Activated CD8-positive, alpha-beta memory T cell treated with anti-CD3 and anti-CD28 coated beads for 4 hours (primary cell): Measurements from ENCODE around the gene CACNA1D.

Experiments
- DNase-seq, 2 donors: peaks; one replicate each; pipeline ENCODE4 v3.0.0-alpha.2; 2020; ENCODE audit warnings: low read depth in 2 of 2

The CACNA1D gene

GRCh38 chr3:53806182-53807116 is 312.0 kb downstream of the CACNA1D start:
- no peak for DNase-seq

- DNase-seq: no peak
These were observed 312.9 kb downstream of the CACNA1D start for GRCh38 chr3:53807117-53807810.

GRCh38 chr3:53808496-53808895 is 314.1 kb downstream of the CACNA1D start:
- DNase-seq: no peak

DNA sequence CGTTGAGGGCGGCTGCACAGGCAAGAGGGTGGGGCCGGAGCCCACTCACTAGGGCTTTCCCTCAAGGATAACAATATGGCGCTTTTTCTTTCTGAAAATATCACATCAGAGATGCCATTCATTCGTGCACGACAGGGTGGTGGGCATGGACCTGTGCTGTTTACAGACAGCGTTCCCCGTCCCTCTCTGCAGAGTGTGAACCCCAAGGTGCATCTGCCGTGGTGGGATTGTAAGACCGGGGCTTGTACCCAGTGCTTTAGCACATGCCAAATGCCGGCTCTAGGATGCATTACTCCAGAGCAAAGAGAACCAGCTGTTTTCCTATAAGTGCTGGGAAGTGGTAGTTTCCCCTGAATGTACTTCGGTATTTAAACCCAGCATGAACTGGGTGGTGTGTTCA is 314.9 kb downstream of the CACNA1D start:
- no peak for DNase-seq

DNA sequence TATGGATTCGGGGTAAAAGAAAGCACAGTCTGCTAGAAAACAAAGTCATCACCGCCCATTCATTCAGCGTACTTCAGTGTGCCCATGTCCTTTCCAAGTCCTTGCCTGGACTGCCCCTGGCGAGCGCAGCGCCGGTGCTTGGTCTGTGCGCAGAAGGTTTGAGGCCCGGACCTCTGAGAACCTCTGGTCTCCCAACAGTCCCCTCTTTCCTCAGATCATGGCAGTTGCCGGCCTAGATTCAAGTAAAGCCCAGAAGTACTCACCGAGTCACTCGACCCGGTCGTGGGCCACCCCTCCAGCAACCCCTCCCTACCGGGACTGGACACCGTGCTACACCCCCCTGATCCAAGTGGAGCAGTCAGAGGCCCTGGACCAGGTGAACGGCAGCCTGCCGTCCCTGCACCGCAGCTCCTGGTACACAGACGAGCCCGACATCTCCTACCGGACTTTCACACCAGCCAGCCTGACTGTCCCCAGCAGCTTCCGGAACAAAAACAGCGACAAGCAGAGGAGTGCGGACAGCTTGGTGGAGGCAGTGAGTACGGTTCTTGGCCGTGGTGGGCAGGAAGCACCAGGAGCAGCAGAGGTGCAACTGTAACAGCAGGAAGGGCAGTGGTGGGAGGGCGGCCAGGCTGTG is 315.5 kb downstream of the CACNA1D start:
- no peak for DNase-seq

- no peak for DNase-seq
These were observed 316.9 kb downstream of the CACNA1D start for GRCh38 chr3:53811143-53811927.

DNA sequence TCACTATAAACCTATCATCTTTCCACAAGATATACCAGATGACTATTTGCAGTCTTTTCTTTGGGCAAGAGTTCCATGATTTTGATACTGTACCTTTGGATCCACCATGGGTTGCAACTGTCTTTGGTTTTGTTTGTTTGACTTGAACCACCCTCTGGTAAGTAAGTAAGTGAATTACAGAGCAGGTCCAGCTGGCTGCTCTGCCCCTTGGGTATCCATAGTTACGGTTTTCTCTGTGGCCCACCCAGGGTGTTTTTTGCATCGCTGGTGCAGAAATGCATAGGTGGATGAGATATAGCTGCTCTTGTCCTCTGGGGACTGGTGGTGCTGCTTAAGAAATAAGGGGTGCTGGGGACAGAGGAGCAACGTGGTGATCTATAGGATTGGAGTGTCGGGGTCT is 318.0 kb downstream of the CACNA1D start:
- no peak for DNase-seq

- DNase-seq: no peak
These were observed 318.8 kb downstream of the CACNA1D start for GRCh38 chr3:53813229-53813628.

- DNase-seq: no peak
These were observed 319.5 kb downstream of the CACNA1D start for GRCh38 chr3:53813876-53814275.

DNA sequence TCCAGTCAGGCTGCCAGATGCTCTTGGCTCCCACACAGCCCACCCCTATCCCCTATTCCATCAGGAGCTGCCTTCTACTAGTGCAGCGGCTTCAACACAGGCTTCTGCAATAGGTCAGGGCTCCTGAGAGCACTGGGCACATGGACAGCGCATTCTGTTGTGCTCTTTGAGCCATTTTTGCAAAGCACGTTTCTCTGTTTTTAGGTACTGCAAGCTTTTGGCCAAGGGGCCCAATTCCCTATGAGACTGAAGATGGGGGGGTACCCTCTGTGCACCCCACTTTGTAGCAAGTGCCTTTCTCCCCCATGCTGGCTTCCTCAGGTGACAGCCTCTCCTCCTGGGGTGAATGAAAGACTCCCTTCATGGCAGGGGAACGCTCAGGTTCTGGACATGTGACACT is 320.7 kb downstream of the CACNA1D start:
- no peak for DNase-seq

DNA sequence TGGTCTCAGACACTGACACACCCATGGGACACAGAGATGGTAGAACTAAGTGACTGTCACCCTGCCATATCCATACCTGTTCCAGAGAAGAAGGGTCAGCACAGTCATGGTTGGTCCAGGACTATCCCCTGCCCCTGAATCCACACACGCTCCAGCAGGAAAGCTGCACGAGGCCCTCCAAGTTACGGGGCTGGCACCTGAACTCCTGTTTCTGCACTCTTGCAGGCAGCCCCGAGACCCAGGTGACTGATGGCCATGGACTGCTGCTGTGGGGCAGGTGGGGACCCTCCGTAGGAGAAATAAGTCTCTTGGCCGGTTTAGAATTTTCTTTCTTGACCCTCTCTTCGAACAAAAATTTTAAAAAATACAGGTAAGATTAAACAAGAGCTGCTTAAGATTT is 321.2 kb downstream of the CACNA1D start:
- DNase-seq: no peak

DNA sequence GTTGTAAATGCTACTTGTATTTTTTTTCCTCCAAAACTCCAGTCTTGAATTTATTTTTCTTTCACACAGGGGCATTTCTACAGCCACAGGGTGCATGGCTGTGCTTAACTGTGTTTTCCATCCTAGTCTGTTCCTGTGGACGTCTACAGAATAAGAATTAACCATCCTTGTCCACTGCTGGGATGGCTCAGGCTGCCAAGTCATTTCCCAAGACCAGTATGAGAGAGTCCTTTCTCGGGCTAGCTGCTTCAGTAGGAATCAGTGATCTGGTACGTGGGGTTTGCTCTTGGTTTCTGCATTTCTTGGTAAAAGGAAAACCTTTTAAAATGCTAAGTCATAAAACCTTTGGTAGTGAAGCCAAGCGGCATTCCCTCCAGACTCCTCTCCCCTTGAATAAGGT is 322.0 kb downstream of the CACNA1D start:
- no peak for DNase-seq

GRCh38 chr3:53817211-53817610 is 322.8 kb downstream of the CACNA1D start:
- no peak for DNase-seq

GRCh38 chr3:53817809-53818208 is 323.4 kb downstream of the CACNA1D start:
- DNase-seq: no peak

DNA sequence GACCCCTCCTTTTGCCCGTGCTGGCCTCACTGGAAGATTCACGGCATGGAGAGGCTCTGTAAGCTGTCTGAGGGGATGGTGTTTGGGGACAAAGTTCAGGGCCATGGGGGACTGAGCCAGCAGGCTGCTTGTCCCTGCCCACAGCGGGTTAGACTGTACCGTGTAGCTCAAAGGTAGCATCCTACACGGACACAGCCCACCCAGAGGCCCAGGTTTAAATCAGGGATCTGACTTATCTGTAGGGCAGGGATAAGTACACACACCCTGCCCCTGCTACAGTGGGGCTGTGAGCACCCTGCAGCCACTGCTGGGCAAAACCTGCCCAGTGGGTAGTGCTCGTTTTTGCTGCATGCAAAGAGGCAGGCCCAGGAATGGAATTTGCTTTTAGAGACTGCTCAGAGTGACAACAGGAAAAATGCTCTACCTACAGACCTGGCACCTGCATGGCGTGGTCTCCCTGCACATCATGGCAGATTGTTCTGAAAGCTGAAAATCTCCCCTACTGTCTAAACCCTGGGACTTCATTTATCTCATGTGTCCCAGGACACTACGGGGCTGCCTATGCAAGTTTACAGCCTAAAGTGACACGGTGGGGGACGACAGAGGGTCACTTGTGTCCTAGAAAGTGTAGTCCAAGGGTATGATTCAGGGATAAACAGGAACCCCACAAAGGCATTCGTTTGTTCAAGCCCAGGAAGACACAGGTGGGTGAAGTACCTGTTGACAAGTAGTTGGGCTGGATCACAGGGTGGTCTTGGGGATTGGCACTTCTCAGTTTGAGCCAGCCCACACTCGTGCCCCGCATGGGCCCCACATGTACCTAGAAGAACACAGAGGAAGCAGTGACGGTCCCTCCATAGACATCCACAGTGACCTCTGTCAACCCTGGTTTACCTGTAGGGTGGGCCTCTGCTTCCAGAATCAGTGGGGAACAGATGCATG is 324.1 kb downstream of the CACNA1D start:
- DNase-seq: no peak

DNA sequence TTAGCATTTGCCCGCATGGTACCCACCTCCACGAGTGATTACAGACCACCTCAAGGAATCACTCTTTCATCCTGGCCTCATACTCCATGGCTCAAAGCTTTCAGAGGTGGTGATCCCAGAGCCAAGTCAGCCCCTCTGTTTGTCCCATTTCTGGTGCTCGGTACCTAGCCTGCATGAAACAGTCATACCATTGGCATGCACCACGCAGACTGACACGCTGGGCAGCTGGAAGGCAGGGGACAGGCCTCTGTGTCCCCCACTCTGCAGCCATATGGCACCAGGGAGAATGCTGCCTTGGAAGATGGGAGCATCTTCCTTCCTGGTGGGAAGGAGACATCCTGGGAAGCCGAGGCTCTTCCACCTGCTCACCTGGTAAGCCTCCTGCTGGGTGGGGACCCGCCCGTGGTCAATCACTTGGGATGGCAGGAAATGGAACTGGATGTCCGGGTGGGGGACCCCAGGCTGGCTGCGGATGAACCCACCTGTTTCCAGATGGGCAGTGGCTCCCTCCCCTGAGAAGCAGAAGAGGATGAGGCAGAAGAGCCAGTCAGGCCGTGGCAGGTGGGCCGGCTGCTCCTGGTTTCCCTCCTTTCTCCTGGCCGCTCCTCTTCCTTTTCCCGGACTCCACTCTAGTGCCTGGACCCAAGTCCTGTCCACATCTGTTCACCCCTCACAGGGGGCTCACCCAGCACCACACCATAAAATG is 324.9 kb downstream of the CACNA1D start:
- DNase-seq: no peak

DNA sequence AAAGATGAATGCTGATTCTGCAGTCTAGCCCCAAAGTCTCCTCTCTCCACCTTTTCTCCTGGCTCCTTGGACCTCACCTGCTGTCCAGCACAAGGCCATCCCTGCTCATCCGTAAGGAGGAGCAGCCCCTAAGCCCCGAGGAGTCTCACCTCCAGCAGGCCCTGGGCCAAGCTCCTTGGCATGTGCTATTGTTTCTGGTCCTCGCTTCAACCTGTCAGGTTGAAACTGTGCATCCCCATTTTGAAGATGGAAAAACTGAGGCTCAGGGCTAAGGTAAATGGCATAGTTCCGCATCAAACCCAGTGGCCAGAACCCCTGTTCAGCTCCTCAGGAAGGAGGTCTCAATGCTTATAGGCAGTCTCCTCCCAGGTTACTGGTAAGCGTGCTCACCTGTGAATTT is 325.7 kb downstream of the CACNA1D start:
- no peak for DNase-seq

DNA sequence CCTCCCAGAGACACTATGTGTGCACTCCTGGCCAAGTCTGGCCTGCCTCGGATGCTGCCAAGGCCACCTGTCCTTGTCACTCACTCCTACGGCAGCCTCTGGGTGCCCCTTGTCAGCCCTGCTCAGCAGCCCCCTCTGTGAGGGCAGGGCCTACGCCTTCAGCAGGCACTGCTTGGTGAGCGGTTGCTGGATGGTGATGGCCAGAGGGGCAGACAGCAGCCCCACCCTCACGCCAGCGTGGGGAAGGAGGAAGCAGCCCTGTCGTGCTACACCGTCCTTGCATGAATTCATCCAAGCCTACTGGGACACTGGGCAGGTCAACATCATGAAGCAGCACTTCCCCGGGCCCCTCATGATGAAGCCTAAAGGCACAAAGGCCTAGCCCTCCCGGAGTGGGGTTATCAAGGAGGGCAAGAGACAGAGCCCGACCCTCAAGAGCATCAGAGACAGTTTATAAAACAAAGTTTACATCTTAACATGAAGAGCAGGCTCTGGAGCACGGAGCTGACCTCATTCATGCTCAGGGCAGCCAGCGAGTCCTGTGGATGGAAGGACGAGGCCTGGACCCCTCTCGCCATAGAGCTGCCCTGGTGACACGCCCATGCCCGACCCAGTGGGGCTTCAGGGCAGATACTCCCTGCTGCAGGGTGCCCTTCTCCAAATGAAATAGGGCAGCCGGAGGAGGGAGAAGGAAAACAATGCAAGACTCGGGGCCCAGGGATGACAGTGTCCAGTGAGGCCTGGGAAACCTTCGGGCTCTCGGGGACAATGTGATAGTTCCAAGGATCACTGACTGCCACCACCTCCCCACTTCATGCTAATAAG is 326.6 kb downstream of the CACNA1D start:
- no peak for DNase-seq

GRCh38 chr3:53821631-53822121 is 327.3 kb downstream of the CACNA1D start:
- DNase-seq: no peak
